GM23248 (cell line): ENCODE measurements around the gene BTN3A1.

Experiments
- EZH2 ChIP-seq: fragments of 200-600 bp; sonication (generic); IDR thresholded peaks from 2 replicates; pipeline ENCODE4 v1.6.1; 2018; ENCODE audit warnings: antibody characterized with exemption, mild to moderate bottlenecking; ENCODE audit not compliant: insufficient read depth, poor library complexity, severe bottlenecking
- EZH2phosphoT487 ChIP-seq: fragments of 200-600 bp; sonication (generic); IDR thresholded peaks from 2 replicates; pipeline ENCODE4 v1.6.1; 2018; ENCODE audit warnings: antibody characterized with exemption, moderate library complexity, mild to moderate bottlenecking, low read depth; ENCODE audit not compliant: insufficient read depth

- TF ChIP-seq EZH2: no peak
- no peak for TF ChIP-seq EZH2phosphoT487
These were observed 16.3 kb upstream of the BTN3A1 start for GRCh38 chr6:26385734-26386125.
